GM12878 (cell line): ENCODE data around the gene IL18. TPM values are rescaled to one million over a fixed set of nuclear protein-coding genes. Genes with fewer than 3 reads are reported as not detected.

Source experiments
- ATAC-seq: fragments of 200-7000 bp; cut with Tn5 transposase; 3 replicates; pipeline ENCODE4 v1.9.1; 2020; ENCODE audit warnings: mild to moderate bottlenecking, moderate library complexity
- BruUV-seq: library from RNA; stranded (reverse); fragments of 400-500 nt; replicated peaks from 2 replicates; lab custom pipeline; 2021; lab: Mats Ljungman, UMichigan
- CTCF ChIA-PET: fragments of 300-600 bp; sonication (Branson Sonifier 250); formaldehyde crosslinking; extraction: SDS; loops from one replicate; lab custom pipeline; 2021; ENCODE audit warnings: inconsistent platforms; lab: Yijun Ruan, JAX
- POLR2A ChIA-PET: fragments of 350-600 bp; formaldehyde crosslinking; extraction: SDS; loops from one replicate; lab custom pipeline; 2021; ENCODE audit warnings: inconsistent platforms; lab: Charles Lee
- RAD21 ChIA-PET: fragments of 300-600 bp; sonication (Branson Sonifier 250); formaldehyde crosslinking; loops from one replicate; lab custom pipeline; 2023; ENCODE audit warnings: antibody characterized with exemption; ENCODE audit not compliant: unreplicated experiment; lab: Charles Lee
- SMC1A ChIA-PET: fragments of 300-600 bp; sonication (Branson Sonifier 250); formaldehyde crosslinking; loops from one replicate; lab custom pipeline; 2023; ENCODE audit not compliant: unreplicated experiment, uncharacterized antibody; lab: Charles Lee
- DNase-seq: peaks from one replicate; pipeline ENCODE4 v3.0.0-alpha.2; 2011; ENCODE audit warnings: low read depth, low spot score
- FAIRE-seq: peaks from 3 replicates; lab custom pipeline; 2011; peaks lifted over from hg19 to GRCh38; lab: Jason Lieb, UNC
- H2AFZ ChIP-seq: 2 replicates; pipeline ENCODE4 v1.6.0; 2011; ENCODE audit warnings: low read depth, low read length, control low read depth; ENCODE audit not compliant: control insufficient read depth
- H3K27ac ChIP-seq: 2 replicates; pipeline ENCODE4 v1.5.1; 2011; ENCODE audit warnings: control low read depth; ENCODE audit not compliant: control insufficient read depth, insufficient read depth
- H3K27me3 ChIP-seq, 2 experiments: replicated peaks in 1 of 2; 2 replicates each; pipeline versions ENCODE4 v1.6.0 to v1.6.1; 2011; ENCODE audit warnings: low read length in 1 of 2; ENCODE audit not compliant: control insufficient read depth in 2 of 2, insufficient read depth in 2 of 2
- H3K36me3 ChIP-seq, 2 experiments: 2 replicates each; pipeline ENCODE4 v1.5.1; 2011; ENCODE audit warnings: low read length in 1 of 2; ENCODE audit not compliant: control insufficient read depth in 2 of 2, insufficient read depth in 2 of 2
- H3K4me1 ChIP-seq: 2 replicates; pipeline ENCODE4 v1.6.1; 2011; ENCODE audit warnings: mild to moderate bottlenecking, low read length, moderate library complexity, mixed read lengths; ENCODE audit not compliant: control insufficient read depth, insufficient read depth
- H3K4me2 ChIP-seq: 2 replicates; pipeline ENCODE4 v1.6.0; 2011; ENCODE audit warnings: control low read depth; ENCODE audit not compliant: control insufficient read depth, insufficient read depth
- H3K4me3 ChIP-seq: fragments of 200-600 bp; sonication (generic); 2 replicates; pipeline ENCODE4 v1.5.1; 2016
- H3K79me2 ChIP-seq: 2 replicates; pipeline ENCODE4 v1.6.0; 2011; ENCODE audit warnings: low read length; ENCODE audit not compliant: control insufficient read depth, insufficient read depth
- H3K9ac ChIP-seq: 2 replicates; pipeline ENCODE4 v1.8.0; 2011; ENCODE audit warnings: low read length, control low read depth, mixed read lengths; ENCODE audit not compliant: control insufficient read depth, insufficient read depth
- H3K9me3 ChIP-seq: replicated peaks from 3 replicates; pipeline ENCODE4 v1.5.1; 2011; ENCODE audit warnings: mild to moderate bottlenecking, low read length; ENCODE audit not compliant: control insufficient read depth, insufficient read depth
- H4K20me1 ChIP-seq: 2 replicates; pipeline ENCODE4 v1.6.0; 2011; ENCODE audit not compliant: control insufficient read depth, insufficient read depth
- ATF2 ChIP-seq: IDR thresholded peaks from 2 replicates; pipeline ENCODE4 v1.6.1; 2012; ENCODE audit warnings: low read length, inconsistent platforms
- CBFB ChIP-seq: IDR thresholded peaks from 2 replicates; pipeline ENCODE4 v1.6.1; 2016; ENCODE audit warnings: antibody characterized with exemption, low read depth
- CUX1 ChIP-seq: IDR thresholded peaks from 2 replicates; pipeline ENCODE4 v1.6.1; 2012; ENCODE audit warnings: improper control_type of control experiment, low read depth, low read length; ENCODE audit not compliant: insufficient replicate concordance
- EP300 ChIP-seq, 2 experiments: fragments of 150-350 bp in 1 of 2; IDR thresholded peaks; 2 replicates each; pipeline ENCODE4 v1.6.1; 2011 to 2012; ENCODE audit warnings: low read depth in 2 of 2, low read length in 2 of 2, borderline replicate concordance in 1 of 2, improper control_type of control experiment in 1 of 2, inconsistent platforms in 1 of 2; ENCODE audit not compliant: control insufficient read depth in 1 of 2
- ESRRA ChIP-seq: IDR thresholded peaks from 2 replicates; pipeline ENCODE4 v1.6.1; 2012; ENCODE audit warnings: mild to moderate bottlenecking, low read length, improper control_type of control experiment
- ETV6 ChIP-seq, 2 experiments: fragments of 450-650 bp in 1 of 2; IDR thresholded peaks in 1 of 2; conservative IDR thresholded peaks in 1 of 2; 2 replicates each; pipeline ENCODE4 v1.6.1; 2014; ENCODE audit warnings: antibody characterized with exemption in 1 of 2, borderline replicate concordance in 1 of 2, low read depth in 1 of 2, mild to moderate bottlenecking in 1 of 2, moderate library complexity in 1 of 2
- GABPA ChIP-seq: IDR thresholded peaks from 2 replicates; pipeline ENCODE4 v1.6.1; 2014; ENCODE audit warnings: antibody characterized with exemption, low read depth, mild to moderate bottlenecking, inconsistent platforms
- HDAC2 ChIP-seq: fragments of 200-600 bp; sonication (generic); IDR thresholded peaks from 2 replicates; pipeline ENCODE4 v1.6.1; 2017
- MYC ChIP-seq: IDR thresholded peaks from 2 replicates; pipeline ENCODE4 v1.6.1; 2011; ENCODE audit warnings: mild to moderate bottlenecking, low read length, moderate library complexity, inconsistent platforms; ENCODE audit not compliant: insufficient read depth, insufficient replicate concordance, insufficient read length, severe bottlenecking
- NKRF ChIP-seq: fragments of 450-650 bp; conservative IDR thresholded peaks from 2 replicates; pipeline ENCODE4 v1.6.1; 2017; ENCODE audit warnings: mild to moderate bottlenecking, moderate library complexity
- SREBF1 ChIP-seq: IDR thresholded peaks from 2 replicates; pipeline ENCODE4 v1.6.1; 2012; ENCODE audit warnings: mild to moderate bottlenecking, low read length
- STAT1 ChIP-seq: fragments of 450-650 bp; conservative IDR thresholded peaks from 2 replicates; pipeline ENCODE4 v1.6.1; 2014; ENCODE audit warnings: antibody characterized with exemption, mild to moderate bottlenecking
- TCF7 ChIP-seq: IDR thresholded peaks from 2 replicates; pipeline ENCODE4 v1.6.1; 2014; ENCODE audit warnings: antibody characterized with exemption, borderline replicate concordance
- YY1 ChIP-seq: IDR thresholded peaks from 2 replicates; pipeline ENCODE4 v1.6.1; 2011; ENCODE audit warnings: low read depth, mild to moderate bottlenecking, low read length
- ZNF217 ChIP-seq: fragments of 450-650 bp; IDR thresholded peaks from 2 replicates; pipeline ENCODE4 v1.6.1; 2017; ENCODE audit warnings: antibody characterized with exemption, mild to moderate bottlenecking
- WGBS: methylation state at CpG from one replicate; pipeline ENCODE4 v1.1.6; 2016; ENCODE audit warnings: low lambda C conversion rate; ENCODE audit not compliant: insufficient replicate concordance, insufficient coverage; ENCODE audit errors: missing lambda C conversion rate; 5-methylcytosine and 5-hydroxymethylcytosine counted together
- in situ Hi-C: fragments of 300-500 bp; cut with MboI; formaldehyde crosslinking; loops from 9 replicates; pipeline ENCODE4 v1.14.3; 2018; ENCODE audit warnings: mixed read lengths
- intact Hi-C: fragments of 100-400 bp; cut with micrococcal nuclease; formaldehyde crosslinking; loops from one replicate; pipeline ENCODE4 v1.14.2; 2022; ENCODE audit not compliant: unreplicated experiment
- polyA plus RNA-seq, 11 experiments: library from polyadenylated mRNA; depleted of rRNA in 4 of 11; unstranded in 6 of 11; stranded (reverse) in 5 of 11; fragments of >200 nt; fragmentation: Nextera tagmentation in 4 of 11; fragmentation: Illumina TruSeq in 1 of 11; extraction: Ambion mirVana in 4 of 11; extraction: Trizol in 1 of 11; gene quantifications; 1 replicate in 1 of 11; 2 replicates in 10 of 11; pipeline versions ENCODE4 v1.2.1 to v1.2.3, GENCODE V29; 2011 to 2016; ENCODE audit warnings: inconsistent platforms in 2 of 11, missing spikeins in 2 of 11, low read depth in 1 of 11
- total RNA-seq, 4 experiments: library from RNA; depleted of rRNA in 3 of 4; stranded (reverse); fragments of >200 nt in 3 of 4; fragmentation: Illumina TruSeq in 1 of 4; extraction: Trizol in 1 of 4; gene quantifications; 2 replicates each; pipeline versions ENCODE4 v1.2.1 to v1.2.3, GENCODE V29; 2013 to 2021

The IL18 gene
- total and polyA plus RNA-seq, 10 of the 15 experiments (the other 5 are each of a cell fraction or from before 2014, with no cell fraction given), result 0.12 to 0.42 (median 0.24) TPM

GRCh38 chr11:112129656-112130055, 34.2 kb downstream of the IL18 start:
- FAIRE-seq (no peak), DNase-seq (no peak), ATAC-seq (no peak)
- SMC1A ChIA-PET, result interaction anchor here (1.4 to 2.0 kb wide), 2 partner anchors 8 to 12 kb away, joined by 3 to 6 read pairs; no protein-coding TSS in a partner anchor
- Histone ChIP-seq H3K9ac (no peak overlapping the region), H3K4me3 (no peak overlapping the region), H3K4me1 (0 out of 2 replicates have a peak, but pooled peaks cover 2% of the 10 kb centered on the region), H3K27ac (no peak overlapping the region), H3K4me2 (no peak overlapping the region), H2AFZ (no peak overlapping the region), H3K27me3 (no peaks in the 10 kb centered on the region; a peak in 1 of 4 replicates), H3K36me3 (no peaks in the 10 kb centered on the region), H4K20me1 (no peaks in the 10 kb centered on the region), H3K9me3 (no peaks in the 10 kb centered on the region), H3K79me2 (no peaks in the 10 kb centered on the region)
- RAD21 ChIA-PET, result no interaction called here
- BruUV-seq, result no TSS peak
- POLR2A ChIA-PET, result no interaction called here
- 91% methylated on average over 5 of the region's 5 CpGs for WGBS
- in situ Hi-C loops, result no loop called here
- CTCF ChIA-PET, result no interaction called here
- intact Hi-C loops, result no loop called here
- no peak for TF ChIP-seq MYC
- TF ChIP-seq HDAC2, result no peak
- no peak for TF ChIP-seq YY1
- no peak for TF ChIP-seq NKRF
- TF ChIP-seq TCF7, result no peak
- no peak for TF ChIP-seq CBFB
- no peak for TF ChIP-seq CUX1
- TF ChIP-seq ZNF217, result no peak
- no peak for TF ChIP-seq EP300 (IDR thresholded peaks at IDR 0.05; ENCODE audit: borderline replicate concordance in 1 of 2, control insufficient read depth in 1 of 2, low read depth in 2 of 2, low read length in 2 of 2)
- no peak for TF ChIP-seq STAT1
- TF ChIP-seq ATF2, result no peak
- no peak for TF ChIP-seq GABPA
- no peak for TF ChIP-seq SREBF1
- no peak for TF ChIP-seq ETV6 (conservative IDR thresholded peaks at IDR 0.05 in 1 of 2, IDR thresholded peaks at IDR 0.05 in 1 of 2; ENCODE audit: borderline replicate concordance in 1 of 2, low read depth in 1 of 2)
- no peak for TF ChIP-seq ESRRA
